Sigmoid colon (tissue), 4 donors: ENCODE results near the gene CEP44.

ENCODE experiments used
- CTCF ChIP-seq, 4 experiments: fragments of 450-650 bp in 3 of 4; fragments of 200-600 bp in 1 of 4; IDR thresholded peaks; one replicate each; pipeline ENCODE4 v1.5.1; 2016 to 2019; ENCODE audit warnings: antibody characterized with exemption in 4 of 4, mild to moderate bottlenecking in 3 of 4, moderate library complexity in 2 of 4
- EP300 ChIP-seq, 4 donors: sonication (generic); formaldehyde crosslinking; IDR thresholded peaks; one replicate each; pipeline ENCODE4 v1.6.1; 2017; ENCODE audit warnings: antibody characterized with exemption in 4 of 4
- POLR2A ChIP-seq, 2 donors: fragments of 450-650 bp; IDR thresholded peaks; one replicate each; pipeline ENCODE4 v1.6.1; 2016; ENCODE audit warnings: antibody characterized with exemption in 2 of 2, mild to moderate bottlenecking in 2 of 2, moderate library complexity in 2 of 2
- POLR2AphosphoS5 ChIP-seq, 4 donors: sonication (generic); formaldehyde crosslinking; IDR thresholded peaks; one replicate each; pipeline ENCODE4 v1.6.1; 2017; ENCODE audit warnings: antibody characterized with exemption in 4 of 4

- TF ChIP-seq CTCF (IDR thresholded peaks at IDR 0.05), result no peak
- no peak for TF ChIP-seq EP300 (IDR thresholded peaks at IDR 0.05)
- TF ChIP-seq POLR2A (IDR thresholded peaks at IDR 0.05), result no peak
- TF ChIP-seq POLR2AphosphoS5 (IDR thresholded peaks at IDR 0.05), result no peak
These were observed 32.8 kb downstream of the CEP44 start for GRCh38 chr4:174316546-174316945.
